Astrocyte (in vitro differentiated cells and primary cell): Measurements from ENCODE around the gene C2CD4C. TPM values are rescaled to one million over a fixed set of nuclear protein-coding genes. Genes with fewer than 3 reads are reported as not detected.

Experiments
- DNase-seq: peaks from one replicate; pipeline ENCODE4 v3.0.0-alpha.2; 2010; ENCODE audit warnings: low read depth
- FAIRE-seq: peaks from 2 replicates; lab custom pipeline; 2011; peaks lifted over from hg19 to GRCh38; lab: Jason Lieb, UNC
- H2AFZ ChIP-seq: 2 replicates; pipeline ENCODE4 v1.6.0; 2012; ENCODE audit warnings: low read depth, low read length, inconsistent platforms
- H3K27ac ChIP-seq: 2 replicates; pipeline ENCODE4 v1.5.1; 2011; ENCODE audit warnings: low read depth, low read length, inconsistent platforms
- H3K27me3 ChIP-seq: 2 replicates; pipeline ENCODE4 v1.6.0; 2011; ENCODE audit warnings: low read length, inconsistent platforms; ENCODE audit not compliant: insufficient read depth
- H3K36me3 ChIP-seq: 2 replicates; pipeline ENCODE4 v1.5.1; 2011; ENCODE audit warnings: low read length, inconsistent platforms; ENCODE audit not compliant: insufficient read depth
- H3K4me1 ChIP-seq: 2 replicates; pipeline ENCODE4 v1.5.1; 2011; ENCODE audit warnings: low read length, inconsistent platforms; ENCODE audit not compliant: insufficient read depth
- H3K4me2 ChIP-seq: 2 replicates; pipeline ENCODE4 v1.6.0; 2012; ENCODE audit warnings: low read length, inconsistent platforms
- H3K4me3 ChIP-seq: 2 replicates; pipeline ENCODE4 v1.5.1; 2011; ENCODE audit warnings: low read depth, mild to moderate bottlenecking, low read length, inconsistent platforms; ENCODE audit not compliant: insufficient read depth
- H3K79me2 ChIP-seq: 2 replicates; pipeline ENCODE4 v1.6.0; 2012; ENCODE audit warnings: mild to moderate bottlenecking, low read length, inconsistent platforms; ENCODE audit not compliant: insufficient read depth
- H3K9ac ChIP-seq: 2 replicates; pipeline ENCODE4 v1.6.0; 2012; ENCODE audit warnings: mild to moderate bottlenecking, low read length, inconsistent platforms
- H3K9me3 ChIP-seq: 2 replicates; pipeline ENCODE4 v1.5.1; 2012; ENCODE audit warnings: low read depth, mild to moderate bottlenecking, low read length, inconsistent platforms; ENCODE audit not compliant: insufficient read depth
- H4K20me1 ChIP-seq: 2 replicates; pipeline ENCODE4 v1.6.0; 2012; ENCODE audit warnings: low read length, inconsistent platforms; ENCODE audit not compliant: insufficient read depth
- H3K27ac Mint-ChIP-seq: one replicate; pipeline ENCODE4 v1.8.0; 2021; ENCODE audit warnings: mild to moderate bottlenecking, mixed read lengths; ENCODE audit not compliant: unreplicated experiment
- H3K27me3 Mint-ChIP-seq: one replicate; pipeline ENCODE4 v1.8.0; 2021; ENCODE audit warnings: low read depth, mixed read lengths; ENCODE audit not compliant: unreplicated experiment
- H3K36me3 Mint-ChIP-seq: one replicate; pipeline ENCODE4 v1.8.0; 2021; ENCODE audit warnings: low read depth, mixed read lengths; ENCODE audit not compliant: unreplicated experiment
- H3K4me1 Mint-ChIP-seq: one replicate; pipeline ENCODE4 v1.8.0; 2021; ENCODE audit warnings: low read depth, mixed read lengths; ENCODE audit not compliant: unreplicated experiment
- H3K4me3 Mint-ChIP-seq: one replicate; pipeline ENCODE4 v1.8.0; 2021; ENCODE audit warnings: mild to moderate bottlenecking, moderate library complexity, mixed read lengths; ENCODE audit not compliant: unreplicated experiment
- H3K9me3 Mint-ChIP-seq: one replicate; pipeline ENCODE4 v1.8.0; 2021; ENCODE audit warnings: mild to moderate bottlenecking, mixed read lengths; ENCODE audit not compliant: unreplicated experiment
- EZH2 ChIP-seq: IDR thresholded peaks from 2 replicates; pipeline ENCODE4 v1.6.1; 2012; ENCODE audit warnings: mild to moderate bottlenecking, low read length, inconsistent platforms; ENCODE audit not compliant: insufficient read depth
- total RNA-seq: library from RNA; stranded (reverse); gene quantifications from 2 replicates; pipeline ENCODE4 v1.2.1, GENCODE V29; 2021
- TF ChIP-seq, protein P1 (sequence below): IDR thresholded peaks from 2 replicates; pipeline ENCODE4 v1.5.1; 2011; ENCODE audit warnings: low read depth, mild to moderate bottlenecking, inconsistent platforms, low read length, moderate library complexity; ENCODE audit not compliant: insufficient read depth

Gene C2CD4C
- total RNA-seq, 1 donor from 2014 or later, result 3.4 TPM

DNA sequence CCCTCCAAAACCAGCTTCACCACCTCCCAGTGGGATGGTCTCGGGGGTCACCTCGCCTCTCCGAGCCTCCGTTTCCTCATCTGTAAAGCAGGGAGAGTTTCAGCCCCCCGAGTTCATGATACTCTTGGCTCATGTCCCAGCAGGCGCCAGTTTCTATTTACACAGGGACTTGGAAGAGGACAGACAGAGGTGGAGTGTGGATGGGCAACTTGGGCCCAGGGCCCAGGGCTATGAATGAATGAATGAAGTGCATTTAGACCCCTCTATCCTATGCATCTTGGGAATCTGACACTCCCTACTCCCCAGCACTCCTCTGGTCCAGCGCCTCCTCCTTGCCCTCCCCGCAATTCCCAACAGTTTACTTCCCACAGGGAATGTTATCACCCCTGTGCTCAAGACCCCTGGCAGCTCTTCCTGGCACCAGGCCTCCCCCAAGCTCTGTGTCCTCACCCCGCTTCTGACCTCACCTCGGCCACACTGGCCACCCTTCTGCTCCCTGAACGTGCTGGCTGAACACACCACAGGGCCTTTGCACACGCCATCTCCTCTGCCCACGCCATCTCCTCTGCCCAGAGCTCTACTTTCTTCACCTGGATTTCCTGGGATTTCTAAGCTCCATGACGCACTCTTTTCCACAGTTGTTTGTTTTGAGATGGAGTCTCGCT, 4.9 kb upstream of the C2CD4C start:
- Histone ChIP-seq H3K36me3 (no peaks in the 10 kb centered on the region), H3K9me3 (no peaks in the 10 kb centered on the region), H3K4me2 (no peak overlapping the region), H3K9ac (no peak overlapping the region), H3K4me3 (no peak overlapping the region), H2AFZ (no peak overlapping the region), H3K27ac (no peak overlapping the region), H3K79me2 (no peaks in the 10 kb centered on the region), H3K4me1 (no peaks in the 10 kb centered on the region), H4K20me1 (no peaks in the 10 kb centered on the region), H3K27me3 (peaks cover 10% of the 10 kb centered on the region)
- H3K4me1 Mint-ChIP-seq, result peaks cover 3% of the 10 kb centered on the region
- H3K9me3 Mint-ChIP-seq, result peaks cover 2% of the 10 kb centered on the region
- TF ChIP-seq, protein P1, sequence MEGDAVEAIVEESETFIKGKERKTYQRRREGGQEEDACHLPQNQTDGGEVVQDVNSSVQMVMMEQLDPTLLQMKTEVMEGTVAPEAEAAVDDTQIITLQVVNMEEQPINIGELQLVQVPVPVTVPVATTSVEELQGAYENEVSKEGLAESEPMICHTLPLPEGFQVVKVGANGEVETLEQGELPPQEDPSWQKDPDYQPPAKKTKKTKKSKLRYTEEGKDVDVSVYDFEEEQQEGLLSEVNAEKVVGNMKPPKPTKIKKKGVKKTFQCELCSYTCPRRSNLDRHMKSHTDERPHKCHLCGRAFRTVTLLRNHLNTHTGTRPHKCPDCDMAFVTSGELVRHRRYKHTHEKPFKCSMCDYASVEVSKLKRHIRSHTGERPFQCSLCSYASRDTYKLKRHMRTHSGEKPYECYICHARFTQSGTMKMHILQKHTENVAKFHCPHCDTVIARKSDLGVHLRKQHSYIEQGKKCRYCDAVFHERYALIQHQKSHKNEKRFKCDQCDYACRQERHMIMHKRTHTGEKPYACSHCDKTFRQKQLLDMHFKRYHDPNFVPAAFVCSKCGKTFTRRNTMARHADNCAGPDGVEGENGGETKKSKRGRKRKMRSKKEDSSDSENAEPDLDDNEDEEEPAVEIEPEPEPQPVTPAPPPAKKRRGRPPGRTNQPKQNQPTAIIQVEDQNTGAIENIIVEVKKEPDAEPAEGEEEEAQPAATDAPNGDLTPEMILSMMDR, result no peak
- TF ChIP-seq EZH2, result no peak
- no peak overlapping the region for H3K27ac Mint-ChIP-seq
- FAIRE-seq, result no peak
- peaks cover 5% of the 10 kb centered on the region for H3K27me3 Mint-ChIP-seq
- no peak overlapping the region for H3K4me3 Mint-ChIP-seq
- H3K36me3 Mint-ChIP-seq, result peaks cover 3% of the 10 kb centered on the region
- no peak for DNase-seq

DNA sequence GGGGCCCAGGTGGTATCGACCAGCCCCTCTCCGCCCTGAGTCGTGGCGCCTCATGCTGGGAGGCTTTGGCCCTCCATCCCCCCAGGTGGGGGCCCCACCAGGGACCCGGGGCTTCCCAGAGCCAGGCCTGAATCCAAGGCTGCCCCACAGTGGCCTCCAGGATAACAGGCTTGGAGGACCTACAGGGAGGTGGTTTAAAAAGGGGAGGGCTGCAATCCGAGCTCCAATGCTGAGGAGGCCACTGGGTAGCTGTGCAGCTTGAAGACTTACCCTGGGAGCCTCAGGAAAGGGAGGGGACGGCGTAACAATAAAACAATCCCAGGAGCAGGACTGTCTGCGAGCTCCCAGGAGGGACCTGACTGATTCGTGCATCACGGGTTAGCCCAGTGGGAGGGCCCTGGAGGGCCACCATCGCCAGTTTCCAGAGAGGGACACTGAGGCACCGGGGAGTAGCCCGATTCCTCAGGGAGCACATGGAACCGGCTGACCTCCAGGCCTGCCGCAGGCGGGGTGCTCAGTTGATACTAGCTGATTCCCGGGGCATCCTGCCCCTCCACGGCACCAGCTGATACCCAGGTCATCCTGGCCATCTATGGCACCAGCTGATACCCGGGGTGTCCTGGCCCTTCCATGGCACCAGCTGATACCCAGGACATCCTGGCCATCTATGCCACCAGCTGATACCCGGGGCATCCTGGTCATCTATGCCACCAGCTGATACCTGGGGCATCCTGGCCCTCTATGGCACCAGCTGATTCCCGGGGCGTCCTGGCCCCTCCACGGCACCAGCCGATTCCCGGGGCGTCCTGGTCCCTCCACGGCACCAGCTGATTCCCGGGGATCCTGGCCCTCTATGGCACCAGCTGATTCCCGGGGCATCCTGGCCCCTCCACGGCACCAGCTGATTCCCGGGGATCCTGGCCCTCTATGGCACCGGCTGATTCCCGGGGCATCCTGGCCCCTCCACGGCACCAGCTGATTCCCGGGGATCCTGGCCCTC, 3.7 kb upstream of the C2CD4C start:
- no peaks in the 10 kb centered on the region for H3K79me2 ChIP-seq
- H3K4me3 Mint-ChIP-seq, result no peak overlapping the region
- no peak overlapping the region for H2AFZ ChIP-seq
- no peaks in the 10 kb centered on the region for H3K4me1 Mint-ChIP-seq
- no peaks in the 10 kb centered on the region for H4K20me1 ChIP-seq
- peaks cover 5% of the 10 kb centered on the region for H3K27me3 Mint-ChIP-seq
- no peak overlapping the region for H3K27ac ChIP-seq
- TF ChIP-seq, protein P1, result no peak
- no peak for TF ChIP-seq EZH2
- H3K9me3 ChIP-seq, result no peaks in the 10 kb centered on the region
- no peak for FAIRE-seq
- no peak overlapping the region for H3K9ac ChIP-seq
- peaks cover 3% of the 10 kb centered on the region for H3K4me1 ChIP-seq
- peaks cover 2% of the 10 kb centered on the region for H3K9me3 Mint-ChIP-seq
- H3K4me2 ChIP-seq, result no peak overlapping the region
- H3K27ac Mint-ChIP-seq, result no peak overlapping the region
- H3K27me3 ChIP-seq, result peaks cover 10% of the 10 kb centered on the region
- DNase-seq, result no peak
- no peaks in the 10 kb centered on the region for H3K36me3 ChIP-seq
- H3K4me3 ChIP-seq, result no peak overlapping the region
- no peaks in the 10 kb centered on the region for H3K36me3 Mint-ChIP-seq
